HepG2 (cell line): Measurements from ENCODE around the gene STIM2. TPM values are rescaled to one million over a fixed set of nuclear protein-coding genes. Genes with fewer than 3 reads are reported as not detected.

ENCODE experiments used
- ATAC-seq: fragments of 200-7000 bp; cut with Tn5 transposase; 3 replicates; pipeline ENCODE4 v1.9.1; 2020; ENCODE audit warnings: mild to moderate bottlenecking, moderate library complexity
- BruUV-seq: library from RNA; stranded (reverse); fragments of 400-500 nt; replicated peaks from 2 replicates; lab custom pipeline; 2021; lab: Mats Ljungman, UMichigan
- CTCF ChIA-PET: fragments of 300-600 bp; formaldehyde crosslinking; extraction: SDS; loops from one replicate; lab custom pipeline; 2021; ENCODE audit warnings: low total read pairs, inconsistent platforms, low intra/inter-chr PET ratio; lab: Yijun Ruan, JAX
- POLR2A ChIA-PET: fragments of 350-600 bp; sonication (Branson Sonifier 250); formaldehyde crosslinking; loops from one replicate; lab custom pipeline; 2020; ENCODE audit warnings: antibody characterized with exemption, inconsistent platforms; lab: Yijun Ruan, JAX
- DNase-seq: peaks from one replicate; pipeline ENCODE4 v3.0.0-alpha.2; 2015; ENCODE audit warnings: low spot score
- FAIRE-seq: peaks from 3 replicates; lab custom pipeline; 2011; peaks lifted over from hg19 to GRCh38; lab: Jason Lieb, UNC
- H2AFZ ChIP-seq: one replicate; pipeline ENCODE4 v1.6.1; 2011; ENCODE audit warnings: low read length, inconsistent platforms
- H3K27ac ChIP-seq: fragments of 300-600 bp; 3 replicates; pipeline ENCODE4 v1.8.0; 2011; ENCODE audit warnings: mixed run types, mild to moderate bottlenecking, mixed read lengths, low read length, inconsistent platforms; ENCODE audit not compliant: insufficient read depth; ENCODE audit errors: extremely low read length
- H3K27me3 ChIP-seq, 2 experiments: fragments of 200-600 bp in 1 of 2; 2 replicates in 1 of 2; 3 replicates in 1 of 2; pipeline versions ENCODE4 v1.6.0 to v1.8.0; 2011; ENCODE audit warnings: low read length in 2 of 2, mild to moderate bottlenecking in 2 of 2, moderate library complexity in 2 of 2, inconsistent platforms in 1 of 2; ENCODE audit not compliant: insufficient read depth in 2 of 2, control insufficient read depth in 1 of 2
- H3K36me3 ChIP-seq, 2 experiments: fragments of 200-600 bp in 1 of 2; replicated peaks in 1 of 2; 2 replicates in 1 of 2; 3 replicates in 1 of 2; pipeline versions ENCODE4 v1.5.1 to v1.8.0; 2011; ENCODE audit warnings: low read length in 2 of 2, inconsistent platforms in 1 of 2; ENCODE audit not compliant: insufficient read depth in 2 of 2, control insufficient read depth in 1 of 2
- H3K4me1 ChIP-seq: 2 replicates; pipeline ENCODE4 v1.5.1; 2012; ENCODE audit warnings: low read length, inconsistent platforms; ENCODE audit not compliant: insufficient read depth
- H3K4me2 ChIP-seq: 2 replicates; pipeline ENCODE4 v1.6.0; 2011; ENCODE audit warnings: low read depth, low read length, inconsistent platforms
- H3K4me3 ChIP-seq, 3 experiments: fragments of 200-600 bp in 1 of 3; sonication (generic), shearing (Covaris generic) in 1 of 3; replicated peaks in 1 of 3; 2 replicates each; pipeline ENCODE4 v1.5.1; 2011 to 2016; ENCODE audit warnings: low read length in 3 of 3, inconsistent platforms in 2 of 3, low read depth in 2 of 3, mild to moderate bottlenecking in 2 of 3, control low read depth in 1 of 3, mixed read lengths in 1 of 3; ENCODE audit not compliant: insufficient read depth in 1 of 3
- H3K79me2 ChIP-seq: one replicate; pipeline ENCODE4 v1.6.1; 2011; ENCODE audit warnings: low read length, inconsistent platforms; ENCODE audit not compliant: insufficient read depth
- H3K9ac ChIP-seq: 2 replicates; pipeline ENCODE4 v1.6.0; 2011; ENCODE audit warnings: mild to moderate bottlenecking, low read depth, low read length, inconsistent platforms; ENCODE audit not compliant: insufficient read depth
- H3K9me3 ChIP-seq: 2 replicates; pipeline ENCODE4 v1.5.1; 2012; ENCODE audit warnings: mild to moderate bottlenecking, low read length
- H4K20me1 ChIP-seq: 2 replicates; pipeline ENCODE4 v1.6.0; 2011; ENCODE audit warnings: inconsistent platforms, mild to moderate bottlenecking, low read length, moderate library complexity; ENCODE audit not compliant: insufficient read depth
- DNMT1 ChIP-seq: sonication (generic); formaldehyde crosslinking; IDR thresholded peaks from 2 replicates; pipeline ENCODE4 v1.5.1; 2020; ENCODE audit warnings: mild to moderate bottlenecking, missing genetic modification reagents
- HNF1A ChIP-seq, 2 experiments: sonication (generic) in 1 of 2; formaldehyde crosslinking in 1 of 2; IDR thresholded peaks; 2 replicates each; pipeline versions ENCODE4 v1.4.0 to v1.6.1; 2016 to 2020; ENCODE audit warnings: borderline replicate concordance in 1 of 2, low read depth in 1 of 2, mild to moderate bottlenecking in 1 of 2, missing genetic modification reagents in 1 of 2
- MIXL1 ChIP-seq: IDR thresholded peaks from 2 replicates; pipeline ENCODE4 v1.6.1; 2016
- MLLT10 ChIP-seq: sonication (generic); formaldehyde crosslinking; IDR thresholded peaks from 2 replicates; pipeline ENCODE4 v1.4.0; 2020; ENCODE audit warnings: missing genetic modification reagents
- NCOA5 ChIP-seq: sonication (generic); formaldehyde crosslinking; IDR thresholded peaks from 2 replicates; pipeline ENCODE4 v1.4.0; 2020; ENCODE audit warnings: missing genetic modification reagents
- NFYC ChIP-seq: IDR thresholded peaks from 2 replicates; pipeline ENCODE4 v1.6.1; 2016; ENCODE audit warnings: missing genetic modification reagents, missing compliant biosample characterization
- NR1H2 ChIP-seq: sonication (generic); formaldehyde crosslinking; IDR thresholded peaks from 2 replicates; pipeline ENCODE4 v1.8.1; 2022; ENCODE audit warnings: low read depth, missing genetic modification reagents, borderline replicate concordance
- RFXAP ChIP-seq: sonication (generic); formaldehyde crosslinking; IDR thresholded peaks from 2 replicates; pipeline ENCODE4 v1.4.0; 2020; ENCODE audit warnings: missing genetic modification reagents, borderline replicate concordance
- SP2 ChIP-seq: sonication (generic); formaldehyde crosslinking; IDR thresholded peaks from 2 replicates; pipeline ENCODE4 v1.5.1; 2020; ENCODE audit warnings: mild to moderate bottlenecking, missing genetic modification reagents
- SP4 ChIP-seq: sonication (generic); formaldehyde crosslinking; IDR thresholded peaks from 2 replicates; pipeline ENCODE4 v1.8.1; 2023; ENCODE audit warnings: mild to moderate bottlenecking, missing genetic modification reagents
- ZNF44 ChIP-seq: sonication (generic); formaldehyde crosslinking; IDR thresholded peaks from 2 replicates; pipeline ENCODE4 v1.5.1; 2020; ENCODE audit warnings: mild to moderate bottlenecking, missing genetic modification reagents
- ZNF549 ChIP-seq: sonication (generic); formaldehyde crosslinking; IDR thresholded peaks from 2 replicates; pipeline ENCODE4 v1.5.0; 2020; ENCODE audit warnings: missing genetic modification reagents
- ZNF720 ChIP-seq: sonication (generic); formaldehyde crosslinking; IDR thresholded peaks from 2 replicates; pipeline ENCODE4 v1.4.0; 2020; ENCODE audit warnings: missing genetic modification reagents
- ZNF75D ChIP-seq: sonication (generic); formaldehyde crosslinking; IDR thresholded peaks from 2 replicates; pipeline ENCODE4 v1.8.1; 2023; ENCODE audit warnings: missing genetic modification reagents, mild to moderate bottlenecking, borderline replicate concordance
- ZNF775 ChIP-seq: sonication (generic); formaldehyde crosslinking; IDR thresholded peaks from 2 replicates; pipeline ENCODE4 v1.4.0; 2020; ENCODE audit warnings: missing genetic modification reagents, mild to moderate bottlenecking, moderate library complexity, borderline replicate concordance
- WGBS: methylation state at CpG from one replicate; pipeline ENCODE4 v1.1.6; 2017; ENCODE audit warnings: low lambda C conversion rate; 5-methylcytosine and 5-hydroxymethylcytosine counted together
- in situ Hi-C: cut with HindIII; loops from 2 replicates; pipeline ENCODE4 v1.10.0; 2017; ENCODE audit warnings: low pct_unique_long_range_greater_than_20kb; ENCODE audit not compliant: extremely low pct_ligation_motif_present
- intact Hi-C: fragments of 100-400 bp; cut with micrococcal nuclease; formaldehyde crosslinking; loops from one replicate; pipeline ENCODE4 v1.10.0; 2022; ENCODE audit not compliant: unreplicated experiment
- polyA plus RNA-seq, 8 experiments: library from polyadenylated mRNA; depleted of rRNA in 3 of 8; stranded (reverse) in 7 of 8; unstranded in 1 of 8; fragments of >200 nt; fragmentation: Illumina TruSeq in 4 of 8; extraction: Trizol in 4 of 8; gene quantifications; 2 replicates each; pipeline versions ENCODE4 v1.2.1 to v1.2.3, GENCODE V29; 2011 to 2016; ENCODE audit warnings: low read depth in 4 of 8, missing spikeins in 1 of 8, mixed read lengths in 1 of 8; ENCODE audit not compliant: insufficient read depth in 1 of 8
- total RNA-seq, 5 experiments: library from RNA; depleted of rRNA; stranded (reverse); fragments of >200 nt; fragmentation: Illumina TruSeq; extraction: Trizol; gene quantifications; 2 replicates each; pipeline ENCODE4 v1.2.3, GENCODE V29; 2016; ENCODE audit warnings: low read depth in 1 of 5
- TF ChIP-seq, protein P1 (sequence below): sonication (generic); formaldehyde crosslinking; IDR thresholded peaks from 2 replicates; pipeline ENCODE4 v1.4.0; 2020; ENCODE audit warnings: mild to moderate bottlenecking, missing genetic modification reagents
- TF ChIP-seq, protein P2 (sequence below): sonication (generic); formaldehyde crosslinking; IDR thresholded peaks from 2 replicates; pipeline ENCODE4 v1.8.0; 2022; ENCODE audit warnings: mild to moderate bottlenecking, missing genetic modification reagents, moderate library complexity
- TF ChIP-seq, protein P3 (sequence below): IDR thresholded peaks from 2 replicates; pipeline ENCODE4 v1.6.1; 2016; ENCODE audit warnings: low read depth, borderline replicate concordance

The STIM2 gene
- total and polyA plus RNA-seq, 2 of the 13 experiments (the other 11 are each of a cell fraction or from before 2014, with no cell fraction given), result 19.3 to 19.4 TPM

DNA sequence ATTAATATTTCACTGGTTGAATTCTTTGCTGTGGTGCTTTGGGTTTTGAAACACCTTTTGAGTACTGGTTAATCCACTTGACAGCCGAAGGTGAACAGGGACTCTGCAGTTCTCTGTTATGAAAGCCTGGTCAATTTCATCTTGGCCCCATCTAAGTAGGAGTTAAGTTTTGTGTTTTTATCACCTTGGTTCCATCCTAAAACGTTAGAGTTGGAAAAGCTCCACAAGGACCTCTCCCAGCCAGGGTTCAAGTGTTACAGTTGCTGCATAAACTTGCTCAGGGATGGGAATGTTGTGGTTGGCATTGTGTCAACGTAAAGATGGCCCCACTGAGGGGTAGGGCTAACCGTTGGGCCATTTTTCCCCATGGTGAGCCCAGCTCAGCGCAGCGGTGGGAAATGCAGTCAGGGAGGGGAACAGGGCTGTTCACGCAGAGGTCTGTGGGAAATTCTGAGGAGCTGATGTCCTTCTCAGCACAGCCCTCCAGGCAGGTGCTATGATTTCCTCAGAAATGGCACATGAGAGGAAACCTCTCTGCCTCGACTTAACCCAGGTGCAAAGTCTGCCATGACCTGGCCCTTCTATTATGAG is 188.7 kb downstream of the STIM2 start (continued):
- TF ChIP-seq, protein P1, sequence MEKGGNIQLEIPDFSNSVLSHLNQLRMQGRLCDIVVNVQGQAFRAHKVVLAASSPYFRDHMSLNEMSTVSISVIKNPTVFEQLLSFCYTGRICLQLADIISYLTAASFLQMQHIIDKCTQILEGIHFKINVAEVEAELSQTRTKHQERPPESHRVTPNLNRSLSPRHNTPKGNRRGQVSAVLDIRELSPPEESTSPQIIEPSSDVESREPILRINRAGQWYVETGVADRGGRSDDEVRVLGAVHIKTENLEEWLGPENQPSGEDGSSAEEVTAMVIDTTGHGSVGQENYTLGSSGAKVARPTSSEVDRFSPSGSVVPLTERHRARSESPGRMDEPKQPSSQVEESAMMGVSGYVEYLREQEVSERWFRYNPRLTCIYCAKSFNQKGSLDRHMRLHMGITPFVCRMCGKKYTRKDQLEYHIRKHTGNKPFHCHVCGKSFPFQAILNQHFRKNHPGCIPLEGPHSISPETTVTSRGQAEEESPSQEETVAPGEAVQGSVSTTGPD, result no peak
- TF ChIP-seq ZNF75D (CRISPR knock-in tag), result no peak

GRCh38 chr4:27050731-27051130 is 190.1 kb downstream of the STIM2 start:
- no peak for DNase-seq
- H3K4me3 ChIP-seq, result no peak overlapping the region
- in situ Hi-C loops, result no loop called here
- TF ChIP-seq SP4 (CRISPR knock-in tag) (no peak), ZNF549 (CRISPR knock-in tag) (no peak), RFXAP (CRISPR knock-in tag) (no peak), MLLT10 (CRISPR knock-in tag) (no peak), NR1H2 (CRISPR knock-in tag) (no peak), ZNF775 (no peak), NCOA5 (no peak), NFYC (no peak), HNF1A (IDR thresholded peaks at IDR 0.05; ENCODE audit: low read depth) (no peak), HNF1A (CRISPR knock-in tag; IDR thresholded peaks at IDR 0.05; ENCODE audit: borderline replicate concordance) (no peak), MIXL1 (CRISPR knock-in tag) (no peak), DNMT1 (CRISPR knock-in tag) (no peak), SP2 (no peak), ZNF720 (CRISPR knock-in tag) (no peak), ZNF44 (CRISPR knock-in tag) (no peak)
- TF ChIP-seq, protein P2, sequence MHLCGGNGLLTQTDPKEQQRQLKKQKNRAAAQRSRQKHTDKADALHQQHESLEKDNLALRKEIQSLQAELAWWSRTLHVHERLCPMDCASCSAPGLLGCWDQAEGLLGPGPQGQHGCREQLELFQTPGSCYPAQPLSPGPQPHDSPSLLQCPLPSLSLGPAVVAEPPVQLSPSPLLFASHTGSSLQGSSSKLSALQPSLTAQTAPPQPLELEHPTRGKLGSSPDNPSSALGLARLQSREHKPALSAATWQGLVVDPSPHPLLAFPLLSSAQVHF, result no peak
- TF ChIP-seq, protein P3, sequence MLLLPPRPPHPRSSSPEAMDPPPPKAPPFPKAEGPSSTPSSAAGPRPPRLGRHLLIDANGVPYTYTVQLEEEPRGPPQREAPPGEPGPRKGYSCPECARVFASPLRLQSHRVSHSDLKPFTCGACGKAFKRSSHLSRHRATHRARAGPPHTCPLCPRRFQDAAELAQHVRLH, result no peak
- no peak for ATAC-seq
- H3K27me3 ChIP-seq, result peaks cover 3 to 48% of the 10 kb centered on the region in 2 experiments; a peak in 3 of 5 replicates
- H3K9me3 ChIP-seq, result no peaks in the 10 kb centered on the region
- H2AFZ ChIP-seq, result no peak overlapping the region
- FAIRE-seq, result no peak
- H3K4me1 ChIP-seq, result no peaks in the 10 kb centered on the region; the same call in 1 of the 2 replicates
- no peaks in the 10 kb centered on the region for H4K20me1 ChIP-seq
- ChIA-PET POLR2A (no interaction called here), CTCF (no interaction called here)
- no peaks in the 10 kb centered on the region for H3K79me2 ChIP-seq
- no peaks in the 10 kb centered on the region for H3K36me3 ChIP-seq
- H3K4me2 ChIP-seq, result no peak overlapping the region
- 8% methylated on average over 3 of the region's 3 CpGs for WGBS
- intact Hi-C loops, result no loop called here
- BruUV-seq, result no TSS peak
- H3K9ac ChIP-seq, result no peak overlapping the region
- H3K27ac ChIP-seq, result no peak overlapping the region
